ENCODE measurements around the gene AAR2.

The AAR2 gene

GRCh38 chr20:36281785-36282380 is 45.6 kb downstream of the AAR2 start:
- DNase-seq = no peak

DNA sequence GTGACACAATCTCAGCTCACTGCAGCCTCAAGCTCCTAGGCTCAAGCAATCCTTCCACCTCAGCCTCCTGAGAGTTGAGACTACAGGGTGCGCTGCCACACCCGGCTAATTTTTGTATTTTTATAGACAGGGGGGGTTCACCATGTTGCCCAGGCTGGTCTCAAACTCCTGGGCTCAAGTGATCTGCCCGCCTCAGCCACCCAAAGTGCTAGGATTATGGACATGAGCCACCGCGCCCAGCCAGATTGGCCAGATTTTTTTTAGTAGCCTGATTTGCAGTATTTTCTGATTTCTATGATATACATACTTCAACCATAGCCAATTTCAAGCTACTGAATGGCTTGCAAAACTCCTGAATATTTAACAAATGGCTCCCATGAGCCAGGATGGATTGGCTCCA is 48.5 kb downstream of the AAR2 start:
- no peak for DNase-seq

DNA sequence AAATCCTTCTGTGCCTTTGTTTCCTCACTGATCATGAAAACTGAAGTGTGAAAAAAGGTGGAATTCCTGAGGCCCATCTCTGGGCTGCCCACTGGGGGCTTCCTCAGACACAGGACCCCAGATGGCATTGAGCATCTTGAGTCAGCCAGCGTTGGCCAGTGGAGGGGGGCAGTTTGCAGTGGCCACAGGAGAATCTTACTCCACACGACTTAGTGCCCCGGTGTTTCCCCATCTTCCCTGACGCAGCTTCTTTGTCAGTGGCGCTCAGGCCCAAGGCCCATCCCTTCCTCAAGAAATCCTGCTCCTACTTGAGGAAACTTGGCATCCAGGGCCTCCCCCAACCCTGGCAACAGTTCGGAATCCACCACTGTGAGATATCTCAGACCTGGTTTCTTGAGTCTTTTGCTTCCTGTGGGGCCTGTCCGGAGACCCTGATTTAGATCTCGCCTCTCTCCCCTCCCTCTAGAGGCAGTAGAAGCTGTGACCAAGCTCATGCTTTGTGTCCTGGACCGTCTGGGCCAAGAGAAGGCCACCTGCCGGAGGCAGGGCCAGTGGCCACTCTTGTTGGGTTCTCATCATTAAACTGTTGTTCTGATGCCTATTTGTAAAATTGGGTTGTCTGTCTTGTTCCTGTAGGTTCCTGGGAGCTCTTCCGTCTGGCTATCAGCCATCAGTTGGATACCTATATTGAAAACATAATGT is 49.6 kb downstream of the AAR2 start:
- DNase-seq = no peak

- DNase-seq = no peak
These were observed 61.4 kb downstream of the AAR2 start for GRCh38 chr20:36297656-36298055.

- no peak for DNase-seq
These were observed 61.8 kb downstream of the AAR2 start for GRCh38 chr20:36298061-36298460.

GRCh38 chr20:36298795-36299339 is 62.6 kb downstream of the AAR2 start:
- no peak for DNase-seq

DNA sequence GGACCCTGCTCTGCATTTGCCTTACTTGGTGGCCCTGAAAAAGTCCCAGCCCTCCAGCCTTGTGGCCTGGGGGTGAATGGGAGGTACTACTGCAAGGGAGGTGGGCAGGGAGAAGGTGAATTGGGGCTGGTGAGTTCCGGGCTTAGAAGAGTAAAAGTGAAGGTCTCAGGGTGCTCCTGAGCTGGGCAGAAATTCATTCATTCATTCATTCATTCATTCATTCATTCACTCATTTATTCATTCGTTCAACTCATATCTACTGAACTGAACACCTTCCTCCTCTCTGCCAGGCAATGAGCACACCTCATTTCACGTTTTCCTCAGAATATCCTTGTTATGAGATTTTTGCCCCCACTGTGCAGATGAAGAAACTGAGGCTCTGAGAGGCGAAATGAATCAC is 63.2 kb downstream of the AAR2 start:
- no peak for DNase-seq

DNA sequence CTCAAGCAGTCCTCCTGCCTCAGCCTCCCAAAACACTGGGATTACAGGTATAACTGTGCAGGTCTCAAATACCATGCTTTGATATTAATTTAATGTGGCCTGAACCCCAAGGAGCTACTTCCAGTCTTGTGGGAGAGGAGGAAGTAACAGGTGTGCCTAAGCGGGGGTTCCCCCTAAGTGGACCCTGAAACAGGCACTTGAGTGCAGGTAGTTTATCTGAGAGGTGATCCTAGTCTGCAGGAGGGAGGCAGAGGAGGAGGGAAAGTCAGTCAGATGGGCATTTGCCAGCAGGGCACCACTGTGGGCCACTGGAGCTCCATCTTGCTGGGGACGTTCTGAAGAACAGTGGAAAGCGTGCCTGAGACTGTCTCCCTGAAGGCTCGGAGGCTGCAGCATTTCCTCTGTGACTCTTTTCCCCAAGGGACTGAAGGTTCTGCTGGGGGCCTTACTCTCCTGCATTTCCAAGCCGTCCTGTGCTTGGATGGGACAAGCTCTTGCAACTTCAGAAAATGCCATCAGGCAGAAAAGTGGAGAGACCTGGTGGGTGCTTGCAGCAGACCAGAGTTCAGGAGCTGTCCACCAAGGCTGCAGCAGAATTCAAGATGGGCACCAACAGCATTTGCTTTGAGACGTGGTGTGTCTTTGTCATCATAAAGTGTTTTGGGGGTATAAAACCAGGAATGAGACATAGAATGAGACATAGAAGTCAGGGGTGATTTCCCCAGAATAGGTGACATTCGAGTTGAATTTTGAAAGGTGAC is 65.3 kb downstream of the AAR2 start:
- DNase-seq = no peak

DNA sequence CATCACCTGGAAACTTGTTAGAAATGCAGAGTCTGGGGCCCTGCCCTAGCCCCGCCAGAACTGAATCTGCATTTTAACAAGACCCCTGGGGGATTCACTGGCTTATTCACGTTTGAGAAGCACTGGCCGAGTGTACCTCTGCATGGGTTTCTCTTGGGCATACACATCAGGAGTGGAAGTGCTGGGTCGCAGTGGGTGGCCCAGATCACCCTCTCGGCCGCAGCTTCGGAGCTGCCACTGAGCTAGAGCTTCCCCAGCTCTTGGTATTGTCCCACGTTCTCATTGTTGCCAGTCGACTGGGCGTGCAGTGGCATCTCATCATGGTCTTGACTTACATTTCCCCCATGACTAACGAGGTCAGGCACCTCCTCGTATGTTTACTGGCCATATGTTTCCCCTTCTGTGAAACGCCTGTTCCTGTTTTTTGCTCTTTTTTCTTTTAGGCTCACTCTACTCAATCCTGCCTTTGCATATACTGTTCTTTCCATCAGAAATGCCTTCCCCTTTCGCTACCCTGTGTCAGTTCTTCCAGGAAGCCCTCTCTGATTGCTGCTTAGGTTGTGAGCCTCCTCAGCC is 66.8 kb downstream of the AAR2 start:
- no peak for DNase-seq

DNA sequence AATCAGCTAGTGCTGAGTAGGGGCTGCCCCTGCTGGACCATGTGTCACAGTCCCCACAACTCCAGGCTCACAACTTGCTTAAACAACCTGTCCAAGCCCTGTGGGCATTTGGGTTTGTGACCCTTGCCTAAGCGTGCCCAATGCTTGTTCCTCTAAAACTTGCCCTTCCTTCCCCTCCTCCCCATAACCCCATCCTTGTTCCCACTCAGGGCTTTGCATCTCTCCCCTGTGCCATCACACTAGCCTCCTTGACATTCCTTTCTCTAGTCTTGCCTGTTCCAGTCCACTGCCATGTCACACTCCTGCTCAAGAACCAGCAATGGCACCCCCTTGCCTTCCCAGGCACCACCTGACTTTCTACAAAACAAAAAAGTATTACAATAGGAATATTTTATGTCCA is 67.6 kb downstream of the AAR2 start:
- no peak for DNase-seq

DNA sequence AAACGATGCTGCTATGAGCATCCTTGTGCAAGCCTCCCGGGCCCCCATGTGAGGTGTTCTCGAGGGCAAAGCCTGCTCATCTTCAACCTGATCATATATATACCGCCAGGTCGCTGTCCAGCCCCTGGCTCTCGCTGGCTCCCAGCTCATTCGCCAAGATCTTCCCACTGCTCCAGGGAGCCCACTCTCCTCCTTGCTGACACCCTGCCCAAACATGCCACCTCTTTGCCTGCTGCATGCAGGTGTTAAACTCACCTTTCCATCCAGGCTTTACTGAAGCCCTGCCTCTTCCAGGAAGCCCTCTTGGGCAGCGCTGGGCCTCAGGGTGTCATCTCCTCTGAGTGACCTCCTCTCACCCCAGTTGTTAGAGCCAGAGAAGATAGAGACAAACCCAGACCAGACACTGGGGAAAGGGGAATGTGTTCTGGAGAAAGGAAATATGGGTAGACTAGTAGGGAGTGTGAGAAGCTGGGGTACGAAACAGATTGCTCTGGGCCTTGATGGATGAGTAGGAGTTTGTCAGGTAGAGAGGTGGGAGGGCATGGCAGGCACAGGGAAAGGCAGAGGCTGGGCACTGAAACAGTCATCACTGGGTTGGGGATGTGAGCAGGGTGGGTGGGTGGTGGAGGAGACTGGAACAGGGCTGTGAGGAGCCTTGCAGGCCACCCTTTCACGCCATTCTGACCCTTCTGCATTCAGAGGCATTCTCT is 68.7 kb downstream of the AAR2 start:
- DNase-seq = no peak

DNA sequence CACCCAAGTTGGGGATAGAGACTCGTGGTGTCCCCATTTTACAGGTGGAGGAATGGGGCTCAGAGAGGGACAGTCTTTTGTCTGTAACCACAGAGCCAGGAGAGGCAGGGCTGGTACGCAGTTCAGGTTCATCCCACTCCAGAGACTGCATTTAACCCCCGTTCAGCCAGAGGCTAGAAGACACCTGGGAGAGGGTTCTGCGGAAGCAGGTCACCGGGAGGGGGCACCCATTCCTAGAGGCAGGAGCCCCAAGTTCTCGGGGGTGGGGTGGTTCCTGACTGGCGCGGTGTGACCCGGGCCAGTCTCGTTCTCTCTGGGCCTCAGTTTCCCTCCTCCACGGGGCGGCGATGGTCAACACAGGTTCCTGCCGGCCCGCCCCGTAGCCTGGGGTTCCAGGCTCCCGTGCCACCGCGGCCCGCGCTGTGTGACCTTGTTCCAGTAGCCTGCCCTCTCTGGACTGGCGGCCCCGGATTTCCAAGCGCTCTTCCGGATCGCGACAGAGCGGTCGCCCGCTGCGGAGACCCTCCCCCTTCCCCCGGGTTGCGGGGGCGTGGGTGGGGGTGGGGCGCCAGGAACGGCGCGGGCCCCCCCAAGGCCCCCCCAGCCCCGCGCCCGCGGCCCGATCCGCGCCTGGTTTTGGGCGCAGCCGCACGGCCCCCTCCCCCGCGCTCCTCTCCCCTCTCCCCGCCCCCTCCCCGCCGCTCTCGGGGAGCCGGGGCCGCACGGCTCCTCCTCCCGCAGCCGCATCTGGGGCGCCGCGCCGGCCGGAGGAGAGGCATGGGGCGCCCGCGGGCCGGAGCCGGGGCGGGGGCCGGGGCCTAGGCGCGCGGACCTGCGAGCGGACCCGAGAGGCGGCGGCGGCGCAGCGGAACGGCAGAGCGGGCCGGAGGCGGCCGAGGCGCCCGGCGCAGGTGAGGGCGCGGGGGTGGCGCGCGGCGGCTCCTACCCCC is 69.6 kb downstream of the AAR2 start, which contains the start of gene DLGAP4:
TSS of gene DLGAP4 (plus strand) at position 738 of the 950 bp plus-strand sequence. CDS start 125,379 bp downstream, outside the sequence.
- DNase-seq = no peak
